ENCODE measurements around the gene CELF2. TPM values are rescaled to one million over a fixed set of nuclear protein-coding genes. Genes with fewer than 3 reads are reported as not detected.

Gene CELF2
- total RNA-seq, 2 experiments from 2014 or later, result 197 to 205 TPM

GRCh38 chr10:11153766-11154165 is 136.1 kb downstream of the CELF2 start:
- no peak for TF ChIP-seq CTCF (IDR thresholded peaks at IDR 0.05)
- Mint-ChIP-seq H3K27me3 (no peaks in the 10 kb centered on the region), H3K4me1 (ENCODE audit: low read depth) (peaks cover 100% of the 10 kb centered on the region), H3K4me3 (peak overlapping the region; percentile 39), H3K36me3 (ENCODE audit: low read depth) (no peaks in the 10 kb centered on the region), H3K9me3 (no peaks in the 10 kb centered on the region), H3K27ac (peak overlapping the region; percentile 97)
- ChIA-PET CTCF (no interaction called here), POLR2A (interaction anchor here (1.1 to 12.9 kb wide), 3 partner anchors 8 to 40 kb away, joined by 4 to 1077 read pairs (median 6); no protein-coding TSS in a partner anchor)
- Histone ChIP-seq H3K27me3 (ENCODE audit: control insufficient read depth in 1 of 2, insufficient read depth in 2 of 2, low read length in 2 of 2) (no peaks in the 10 kb centered on the region), H3K4me1 (ENCODE audit: insufficient read depth, low read length) (peaks cover 84% of the 10 kb centered on the region), H3K4me3 (ENCODE audit: low read length) (no peak overlapping the region), H3K27ac (ENCODE audit: low read depth in 1 of 2, low read length in 2 of 2) (peak overlapping the region in 1 of 2 donors; percentile 27), H3K36me3 (ENCODE audit: insufficient read depth, low read length) (no peaks in the 10 kb centered on the region), H3K9me3 (ENCODE audit: control insufficient read depth in 1 of 2, insufficient read depth in 1 of 2, low read length in 2 of 2) (no peaks in the 10 kb centered on the region)
- no peak for ATAC-seq (ENCODE audit: poor library complexity)
- intact Hi-C loops (cut with DNase I, micrococcal nuclease), result loop anchor here in 1 of 2 experiments (2.0 kb wide), 1 partner anchor 25 kb away; no protein-coding TSS in a partner anchor
- DNase-seq, result no peak

DNA sequence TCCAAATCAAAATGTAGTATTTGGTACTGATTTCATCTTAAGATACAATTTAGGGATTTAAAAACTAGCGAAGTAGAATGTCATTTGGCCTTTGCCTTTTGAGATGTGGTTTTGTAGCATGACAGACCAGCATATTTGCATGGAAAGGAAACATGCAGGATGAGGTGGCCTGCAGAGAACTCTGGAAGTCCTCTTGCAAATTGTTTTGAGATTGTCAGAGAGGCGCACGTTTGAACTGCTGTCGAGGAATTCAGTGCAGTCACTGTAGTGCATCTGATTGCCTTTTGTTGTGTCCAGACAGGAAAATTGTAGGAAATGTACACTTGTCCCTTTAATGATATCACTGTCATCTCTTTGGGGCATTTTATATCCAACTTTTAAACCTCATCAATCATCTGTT is 136.7 kb downstream of the CELF2 start:
- H3K4me3 Mint-ChIP-seq, result peak overlapping the region; percentile 39
- peaks cover 100% of the 10 kb centered on the region for H3K4me1 Mint-ChIP-seq (ENCODE audit: low read depth)
- H3K27me3 Mint-ChIP-seq, result no peaks in the 10 kb centered on the region
- no peaks in the 10 kb centered on the region for H3K9me3 Mint-ChIP-seq
- H3K36me3 Mint-ChIP-seq (ENCODE audit: low read depth), result no peaks in the 10 kb centered on the region
- peaks cover 80% of the 10 kb centered on the region for H3K4me1 ChIP-seq (ENCODE audit: insufficient read depth, low read length)
- ChIA-PET CTCF (no interaction called here), POLR2A (interaction anchor here (1.1 to 12.9 kb wide), 2 partner anchors 9 to 18 kb away, joined by 4 to 1077 read pairs; no protein-coding TSS in a partner anchor)
- intact Hi-C loops (cut with DNase I, micrococcal nuclease), result no loop called here
- H3K27me3 ChIP-seq (ENCODE audit: control insufficient read depth in 1 of 2, insufficient read depth in 2 of 2, low read length in 2 of 2), result no peaks in the 10 kb centered on the region
- TF ChIP-seq CTCF (IDR thresholded peaks at IDR 0.05), result no peak
- H3K27ac ChIP-seq (ENCODE audit: low read depth in 1 of 2, low read length in 2 of 2), result no peak overlapping the region
- H3K9me3 ChIP-seq (ENCODE audit: control insufficient read depth in 1 of 2, insufficient read depth in 1 of 2, low read length in 2 of 2), result no peaks in the 10 kb centered on the region
- no peak for ATAC-seq (ENCODE audit: poor library complexity)
- H3K36me3 ChIP-seq (ENCODE audit: insufficient read depth, low read length), result no peaks in the 10 kb centered on the region
- no peak overlapping the region for H3K4me3 ChIP-seq (ENCODE audit: low read length)
- peak overlapping the region; percentile 97 for H3K27ac Mint-ChIP-seq
- DNase-seq, result peak in 2 of 14 experiments; percentile 20 to 35

DNA sequence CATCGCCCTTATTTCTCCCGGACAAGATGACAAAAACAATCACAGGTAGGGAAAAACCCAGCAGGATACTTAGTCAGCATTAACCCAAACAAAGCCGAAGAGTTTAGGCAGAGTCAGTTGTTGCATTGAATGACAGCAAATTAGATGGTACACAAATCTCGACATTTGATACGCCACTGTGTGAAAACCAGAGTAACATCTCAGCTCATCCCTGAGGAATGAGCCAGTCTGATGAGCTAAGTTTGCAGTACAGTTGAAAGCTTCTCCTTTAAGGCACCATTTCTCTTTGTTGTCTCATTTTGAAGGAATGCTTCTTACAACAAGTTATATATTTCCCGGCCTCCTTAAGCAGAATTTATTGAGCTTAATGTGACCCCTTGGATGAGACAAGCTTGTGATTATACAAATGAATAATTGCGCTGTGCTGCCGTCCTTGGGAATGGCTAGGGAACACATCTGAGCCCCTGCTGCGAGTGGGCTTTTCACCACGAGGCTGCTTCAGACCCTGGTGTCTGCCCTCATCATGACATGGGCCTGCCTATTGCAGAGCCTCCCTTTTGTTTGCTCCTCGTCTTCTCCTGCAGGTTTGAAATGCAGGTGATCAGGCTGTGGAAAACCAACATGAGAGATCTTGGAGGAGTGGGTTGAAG is 137.3 kb downstream of the CELF2 start:
- no peak for TF ChIP-seq CTCF (IDR thresholded peaks at IDR 0.05)
- intact Hi-C loops (cut with DNase I, micrococcal nuclease), result no loop called here
- no peak for DNase-seq
- no peak overlapping the region for H3K4me3 ChIP-seq (ENCODE audit: low read length)
- H3K9me3 ChIP-seq (ENCODE audit: control insufficient read depth in 1 of 2, insufficient read depth in 1 of 2, low read length in 2 of 2), result no peaks in the 10 kb centered on the region
- no peaks in the 10 kb centered on the region for H3K36me3 Mint-ChIP-seq (ENCODE audit: low read depth)
- H3K9me3 Mint-ChIP-seq, result no peaks in the 10 kb centered on the region
- peaks cover 84% of the 10 kb centered on the region for H3K4me1 ChIP-seq (ENCODE audit: insufficient read depth, low read length)
- no peaks in the 10 kb centered on the region for H3K27me3 ChIP-seq (ENCODE audit: control insufficient read depth in 1 of 2, insufficient read depth in 2 of 2, low read length in 2 of 2)
- POLR2A ChIA-PET, result interaction anchor here (12.9 kb wide), 1 partner anchor 17 kb away, joined by 1077 read pairs; no protein-coding TSS in a partner anchor
- H3K27ac Mint-ChIP-seq, result peak overlapping the region; percentile 97
- CTCF ChIA-PET, result no interaction called here
- no peaks in the 10 kb centered on the region for H3K27me3 Mint-ChIP-seq
- peaks cover 100% of the 10 kb centered on the region for H3K4me1 Mint-ChIP-seq (ENCODE audit: low read depth)
- H3K4me3 Mint-ChIP-seq, result peak overlapping the region; percentile 39
- H3K27ac ChIP-seq (ENCODE audit: low read depth in 1 of 2, low read length in 2 of 2), result no peak overlapping the region
- no peaks in the 10 kb centered on the region for H3K36me3 ChIP-seq (ENCODE audit: insufficient read depth, low read length)
- no peak for ATAC-seq (ENCODE audit: poor library complexity)
